Duodenal mucosa (tissue), 2 donors: Measurements from ENCODE around the gene CPPED1.
A peak's percentile ranks its signal among the peaks of the same experiment; 100 is the strongest.

Experiments
- H3K27ac ChIP-seq: one replicate; pipeline ENCODE4 v1.7.0; 2013; ENCODE audit warnings: low read depth, low read length
- H3K27me3 ChIP-seq, 2 donors: one replicate each; pipeline ENCODE4 v1.7.0; 2013; ENCODE audit warnings: low read length in 2 of 2, control low read depth in 1 of 2; ENCODE audit not compliant: insufficient read depth in 2 of 2, control insufficient read depth in 1 of 2
- H3K36me3 ChIP-seq, 2 donors: one replicate each; pipeline ENCODE4 v1.7.0; 2013; ENCODE audit warnings: low read length in 2 of 2, control low read depth in 1 of 2; ENCODE audit not compliant: insufficient read depth in 2 of 2, control insufficient read depth in 1 of 2
- H3K4me1 ChIP-seq, 2 donors: one replicate each; pipeline ENCODE4 v1.7.0; 2013; ENCODE audit warnings: low read length in 2 of 2, control low read depth in 1 of 2; ENCODE audit not compliant: insufficient read depth in 2 of 2, control insufficient read depth in 1 of 2
- H3K4me3 ChIP-seq, 2 donors: one replicate each; pipeline ENCODE4 v1.7.0; 2013; ENCODE audit warnings: low read length in 2 of 2, low read depth in 1 of 2
- H3K9ac ChIP-seq, 2 donors: one replicate each; pipeline ENCODE4 v1.7.0; 2013; ENCODE audit warnings: low read length in 2 of 2, low read depth in 1 of 2
- H3K9me3 ChIP-seq, 2 donors: one replicate each; pipeline ENCODE4 v1.7.0; 2013; ENCODE audit warnings: low read length in 2 of 2, control low read depth in 1 of 2; ENCODE audit not compliant: control insufficient read depth in 1 of 2

The CPPED1 gene

GRCh38 chr16:12614662-12615278 lies 188.9 kb downstream of the CPPED1 start:
- H3K9me3 ChIP-seq = no peaks in the 10 kb centered on the region
- H3K9ac ChIP-seq = no peak overlapping the region
- no peaks in the 10 kb centered on the region for H3K27me3 ChIP-seq
- peaks cover 11 to 16% of the 10 kb centered on the region in 2 donors for H3K4me1 ChIP-seq
- H3K27ac ChIP-seq = no peak overlapping the region
- H3K36me3 ChIP-seq = no peaks in the 10 kb centered on the region
- H3K4me3 ChIP-seq = no peak overlapping the region

- Histone ChIP-seq H3K27ac (no peak overlapping the region), H3K36me3 (no peaks in the 10 kb centered on the region), H3K4me3 (no peak overlapping the region), H3K9me3 (no peaks in the 10 kb centered on the region), H3K4me1 (peaks cover 11 to 16% of the 10 kb centered on the region in 2 donors), H3K27me3 (no peaks in the 10 kb centered on the region), H3K9ac (no peak overlapping the region)
These were observed 189.6 kb downstream of the CPPED1 start for GRCh38 chr16:12613992-12614661.

DNA sequence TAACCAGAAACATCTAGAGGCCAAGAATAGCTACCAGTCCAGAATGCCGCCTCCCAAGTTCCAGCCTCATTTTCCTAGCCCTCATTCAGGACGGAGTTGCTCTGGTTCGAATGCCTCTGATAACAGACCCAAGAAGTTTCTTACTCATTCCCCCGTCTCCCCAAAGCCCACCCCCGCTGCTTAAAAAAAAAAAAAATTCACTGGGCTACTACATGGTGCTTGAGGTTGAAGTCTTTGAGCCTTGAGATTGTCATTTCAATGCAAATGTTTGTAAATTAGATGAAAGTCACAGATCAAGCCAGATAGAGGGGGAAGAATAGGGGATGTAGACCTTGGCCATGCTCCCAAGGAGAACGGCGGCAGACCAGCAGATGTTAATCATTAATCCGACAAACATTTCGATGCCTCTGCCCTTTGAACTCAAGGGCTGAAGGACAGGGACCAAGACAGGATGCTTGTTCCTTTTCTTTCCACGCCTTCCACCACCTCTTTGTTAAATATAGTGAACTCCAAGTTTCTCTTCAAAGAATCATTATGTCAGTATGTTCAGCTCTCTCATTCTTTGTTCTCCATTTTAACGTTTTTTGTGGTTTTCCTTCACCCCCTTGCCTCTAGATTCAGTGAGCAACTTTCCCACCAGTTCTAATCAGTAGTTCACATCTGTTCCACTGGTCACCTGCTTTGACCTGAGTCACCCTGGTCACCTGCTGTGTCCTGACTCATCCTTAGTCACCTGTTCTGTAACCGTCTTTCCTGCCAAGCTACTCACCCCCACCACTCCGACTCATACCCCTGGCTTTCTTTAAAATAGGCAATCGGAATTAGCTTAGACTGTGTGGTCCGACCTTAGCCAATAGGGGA lies 190.3 kb downstream of the CPPED1 start:
- Histone ChIP-seq H3K27me3 (no peaks in the 10 kb centered on the region), H3K36me3 (no peaks in the 10 kb centered on the region), H3K4me1 (peaks cover 11 to 16% of the 10 kb centered on the region in 2 donors), H3K9ac (no peak overlapping the region), H3K9me3 (no peaks in the 10 kb centered on the region), H3K27ac (no peak overlapping the region), H3K4me3 (peak overlapping the region in 1 of 2 donors; percentile 32)

- peaks cover 11 to 16% of the 10 kb centered on the region in 2 donors for H3K4me1 ChIP-seq
- no peaks in the 10 kb centered on the region for H3K9me3 ChIP-seq
These were observed 191.0 kb downstream of the CPPED1 start for GRCh38 chr16:12612598-12613101.

GRCh38 chr16:12611916-12612597 lies 191.6 kb downstream of the CPPED1 start:
- Histone ChIP-seq H3K9me3 (no peaks in the 10 kb centered on the region), H3K4me1 (peaks cover 11 to 16% of the 10 kb centered on the region in 2 donors), H3K27me3 (no peaks in the 10 kb centered on the region), H3K9ac (no peak overlapping the region), H3K36me3 (no peaks in the 10 kb centered on the region), H3K27ac (no peak overlapping the region), H3K4me3 (no peak overlapping the region)

More at GRCh38 chr16:12612598-12613101, 191.0 kb downstream of the CPPED1 start:
- H3K27me3 ChIP-seq = no peaks in the 10 kb centered on the region
- H3K9ac ChIP-seq = no peak overlapping the region
- H3K36me3 ChIP-seq = no peaks in the 10 kb centered on the region
- no peak overlapping the region for H3K4me3 ChIP-seq
- H3K27ac ChIP-seq = no peak overlapping the region

DNA sequence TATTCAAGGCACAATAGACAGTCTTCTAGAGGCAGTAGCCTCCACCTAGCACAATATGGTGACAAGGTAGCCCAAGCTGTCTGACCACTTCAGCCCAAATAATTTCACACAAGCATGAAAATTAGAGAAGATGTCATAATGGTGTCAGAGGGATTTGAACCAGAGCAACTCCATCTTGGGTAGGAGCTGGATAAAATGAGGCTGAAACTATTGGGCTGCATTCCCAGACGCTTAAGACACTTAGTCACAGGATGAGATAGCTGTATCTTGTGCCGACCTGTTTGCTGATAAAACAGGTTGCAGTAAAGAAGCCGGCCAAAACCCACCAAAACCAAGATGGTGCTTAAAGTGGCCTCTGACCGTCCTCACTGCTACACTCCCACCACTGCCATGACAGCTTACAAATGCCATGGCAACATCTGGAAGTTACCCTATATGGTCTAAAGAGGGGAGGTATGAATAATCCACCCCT lies 192.6 kb downstream of the CPPED1 start:
- H3K27ac ChIP-seq = no peak overlapping the region
- no peaks in the 10 kb centered on the region for H3K9me3 ChIP-seq
- no peak overlapping the region for H3K4me3 ChIP-seq
- H3K9ac ChIP-seq = no peak overlapping the region
- no peaks in the 10 kb centered on the region for H3K36me3 ChIP-seq
- no peaks in the 10 kb centered on the region for H3K27me3 ChIP-seq
- peaks cover 11 to 16% of the 10 kb centered on the region in 2 donors for H3K4me1 ChIP-seq

DNA sequence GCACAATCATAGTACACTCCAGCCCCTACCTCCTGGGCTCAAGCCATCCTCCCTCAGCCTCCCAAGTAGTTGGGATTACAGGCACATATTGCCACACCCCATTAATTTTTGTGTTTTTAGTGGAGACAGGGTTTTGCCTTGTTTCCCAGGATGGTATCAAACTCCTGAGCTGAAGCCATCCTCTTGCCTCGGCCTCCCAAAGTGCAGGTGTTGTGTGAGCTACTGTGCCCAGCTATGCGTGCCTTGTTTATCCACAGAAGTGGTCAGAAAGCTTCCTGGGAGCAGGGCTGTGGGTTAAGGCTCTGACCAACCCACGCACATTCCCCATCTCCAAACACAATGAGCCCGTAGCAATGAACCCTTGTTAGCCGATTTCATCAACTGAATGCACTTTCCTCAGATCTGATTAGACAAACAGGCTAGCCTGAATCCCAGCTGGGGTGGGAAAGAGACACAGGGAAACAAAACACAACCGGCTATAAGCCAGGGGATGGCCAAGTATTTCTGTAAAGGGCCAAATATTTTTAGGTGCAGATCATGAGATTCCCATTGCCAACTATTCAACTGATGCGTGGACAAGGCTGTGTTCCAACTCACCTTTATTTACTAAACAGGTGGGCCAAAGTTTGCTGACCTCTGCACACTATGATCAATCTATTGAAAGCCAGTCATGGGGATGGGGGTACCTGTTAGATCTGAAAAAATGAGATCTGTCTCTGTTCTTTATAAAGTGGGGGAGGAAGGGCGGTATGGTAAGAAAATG lies 193.6 kb downstream of the CPPED1 start:
- Histone ChIP-seq H3K27me3 (no peaks in the 10 kb centered on the region), H3K4me1 (peaks cover 11 to 16% of the 10 kb centered on the region in 2 donors), H3K9ac (no peak overlapping the region), H3K36me3 (no peaks in the 10 kb centered on the region), H3K27ac (no peak overlapping the region), H3K4me3 (no peak overlapping the region), H3K9me3 (no peaks in the 10 kb centered on the region)
